Measurements from ENCODE around the gene TMED4.

DNA sequence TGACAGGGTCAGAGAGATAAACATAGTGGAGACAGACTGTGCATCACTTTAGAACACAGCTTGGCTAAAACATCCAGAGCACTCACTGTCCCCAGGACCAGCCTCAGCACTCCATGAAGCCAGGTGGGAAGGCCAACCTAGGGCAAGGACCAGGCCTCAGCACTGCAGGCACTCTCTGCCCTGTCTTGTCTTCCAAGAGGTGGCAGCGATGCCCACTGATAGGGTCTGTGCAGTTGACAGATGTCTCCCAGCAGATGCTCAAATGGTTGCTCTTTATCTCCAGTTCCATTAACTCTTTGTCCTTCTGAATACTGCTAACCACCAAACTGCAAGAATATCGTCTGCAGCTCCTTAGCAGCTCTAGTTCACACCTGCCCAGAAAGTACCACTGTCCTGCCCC is 17.4 kb downstream of the TMED4 start:
- TF ChIP-seq CTCF (optimal IDR thresholded peaks at IDR 0.05 in 1 of 3, IDR thresholded peaks at IDR 0.05 in 1 of 3, conservative IDR thresholded peaks at IDR 0.05 in 1 of 3; ENCODE audit: extremely low read depth in 1 of 3, insufficient read depth in 2 of 3, low read length in 3 of 3) (no peak), EZH2 (IDR thresholded peaks at IDR 0.05; ENCODE audit: low read length) (no peak)

All from keratinocyte (primary cell).